Measurements from ENCODE around the gene CUL7.

The CUL7 gene

GRCh38 chr6:43019152-43019551 is 34.5 kb downstream of the CUL7 start:
- Histone ChIP-seq H3K27me3 (no peaks in the 10 kb centered on the region), H3K36me3 (peaks cover 6% of the 10 kb centered on the region; the same call in 1 of the 2 replicates), H3K9me3 (no peaks in the 10 kb centered on the region), H3K4me1 (peaks cover 3% of the 10 kb centered on the region; the same call in 1 of the 2 replicates), H3K4me3 (ENCODE audit: low read depth, low read length) (no peak overlapping the region)
- no peak for TF ChIP-seq CTCF (IDR thresholded peaks at IDR 0.05; ENCODE audit: low read depth, low read length)
- DNase-seq, result no peak

- no peaks in the 10 kb centered on the region for H3K27me3 ChIP-seq
- no peak overlapping the region for H3K4me3 ChIP-seq (ENCODE audit: low read depth, low read length)
- no peaks in the 10 kb centered on the region for H3K9me3 ChIP-seq
- peaks cover 3% of the 10 kb centered on the region; the same call in 1 of the 2 replicates for H3K4me1 ChIP-seq
- TF ChIP-seq CTCF (IDR thresholded peaks at IDR 0.05; ENCODE audit: low read depth, low read length), result no peak
- H3K36me3 ChIP-seq, result peaks cover 6% of the 10 kb centered on the region; the same call in 1 of the 2 replicates
- no peak for DNase-seq
Observed at GRCh38 chr6:43016943-43017334, 36.7 kb downstream of the CUL7 start.

- no peaks in the 10 kb centered on the region for H3K27me3 ChIP-seq
- no peaks in the 10 kb centered on the region for H3K9me3 ChIP-seq
- no peak for TF ChIP-seq CTCF (IDR thresholded peaks at IDR 0.05; ENCODE audit: low read depth, low read length)
- H3K4me3 ChIP-seq (ENCODE audit: low read depth, low read length), result no peak overlapping the region
- H3K4me1 ChIP-seq, result peaks cover 3% of the 10 kb centered on the region; the same call in 1 of the 2 replicates
- no peak for DNase-seq
- H3K36me3 ChIP-seq, result peaks cover 10% of the 10 kb centered on the region
Observed at GRCh38 chr6:43016176-43016942, 37.3 kb downstream of the CUL7 start.

- Histone ChIP-seq H3K4me1 (no peaks in the 10 kb centered on the region), H3K36me3 (peaks cover 27% of the 10 kb centered on the region), H3K27me3 (no peaks in the 10 kb centered on the region)
Observed at GRCh38 chr6:43014434-43014909, 39.2 kb downstream of the CUL7 start.

GRCh38 chr6:43013843-43014433 is 39.7 kb downstream of the CUL7 start, which contains the start of the genes KLHDC3 and MEA1:
KLHDC3 (plus strand) TSS chr6:43014249; CDS start chr6:43017193, 2,944 bp downstream.
MEA1 (minus strand) TSS chr6:43013946; CDS start chr6:43013813, 133 bp downstream.
- peak; percentile 99 for DNase-seq
- Histone ChIP-seq H3K36me3 (peaks cover 32% of the 10 kb centered on the region), H3K4me1 (no peaks in the 10 kb centered on the region)

More at GRCh38 chr6:43014434-43014909, 39.2 kb downstream of the CUL7 start:
- no peaks in the 10 kb centered on the region for H3K9me3 ChIP-seq
- no peak for TF ChIP-seq CTCF (IDR thresholded peaks at IDR 0.05; ENCODE audit: low read depth, low read length)
- DNase-seq, result no peak
- peak overlapping the region; percentile 95 for H3K4me3 ChIP-seq (ENCODE audit: low read depth, low read length)

More at GRCh38 chr6:43013843-43014433, 39.7 kb downstream of the CUL7 start, which contains the start of the genes KLHDC3 and MEA1:
- TF ChIP-seq CTCF (IDR thresholded peaks at IDR 0.05; ENCODE audit: low read depth, low read length), result no peak
- Histone ChIP-seq H3K9me3 (no peaks in the 10 kb centered on the region), H3K27me3 (no peaks in the 10 kb centered on the region), H3K4me3 (ENCODE audit: low read depth, low read length) (peak within 1 kb of the TSS; percentile 95)

Data from BE2C (cell line).